Measurements from ENCODE around the gene GSTT2. TPM values are rescaled to one million over a fixed set of nuclear protein-coding genes. Genes with fewer than 3 reads are reported as not detected.

The GSTT2 gene
- total and polyA plus RNA-seq, 2 experiments from 2014 or later = 5.0 to 5.2 TPM

GRCh38 chr22:24005201-24005600 lies 25.3 kb downstream of the GSTT2 start, which contains the start of gene GSTT4:
TSS of gene GSTT4 (minus strand) at chr22:24005453. CDS start at chr22:24005356, 97 bp downstream.
- peak within 1 kb of the TSS; percentile 51 for H3K27ac ChIP-seq
- no peaks in the 10 kb centered on the region for H3K4me1 ChIP-seq (ENCODE audit: low read depth)
- no peak for TF ChIP-seq CTCF (IDR thresholded peaks at IDR 0.05; ENCODE audit: low read depth, low read length)
- no peaks in the 10 kb centered on the region for H3K36me3 ChIP-seq
- DNase-seq (ENCODE audit: low read depth in 1 of 2, low spot score in 1 of 2) = peak; percentile 61 to 74
- H3K27me3 ChIP-seq = no peaks in the 10 kb centered on the region
- H3K9me3 ChIP-seq (ENCODE audit: low read depth) = no peaks in the 10 kb centered on the region
- no peak within 1 kb of the TSS for H3K4me3 ChIP-seq

- H3K27ac ChIP-seq = no peak overlapping the region
- DNase-seq (ENCODE audit: low read depth in 1 of 2, low spot score in 1 of 2) = no peak
- no peaks in the 10 kb centered on the region for H3K27me3 ChIP-seq
- no peak for TF ChIP-seq CTCF (IDR thresholded peaks at IDR 0.05; ENCODE audit: low read depth, low read length)
- no peak overlapping the region for H3K4me3 ChIP-seq
- H3K36me3 ChIP-seq = no peaks in the 10 kb centered on the region
- no peaks in the 10 kb centered on the region for H3K9me3 ChIP-seq (ENCODE audit: low read depth)
- no peaks in the 10 kb centered on the region for H3K4me1 ChIP-seq (ENCODE audit: low read depth)
These were observed 26.4 kb downstream of the GSTT2 start for GRCh38 chr22:24006207-24006913.

DNA sequence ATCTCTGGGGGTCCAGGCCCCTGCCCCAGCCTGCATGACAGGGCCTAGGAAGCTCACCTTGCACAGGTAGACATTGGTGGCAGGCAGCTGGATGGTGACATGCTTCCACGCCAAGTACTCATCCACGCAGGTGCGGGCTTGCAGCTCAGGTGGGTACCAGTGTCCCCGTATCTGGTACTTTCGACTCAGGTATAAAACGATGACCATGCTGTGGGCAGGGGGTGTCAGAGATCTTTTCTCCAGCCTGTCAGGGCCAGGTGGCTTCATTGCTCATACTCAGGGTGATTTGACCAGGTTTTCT lies 26.9 kb downstream of the GSTT2 start:
- no peaks in the 10 kb centered on the region for H3K27me3 ChIP-seq
- H3K36me3 ChIP-seq = no peaks in the 10 kb centered on the region
- H3K9me3 ChIP-seq (ENCODE audit: low read depth) = no peaks in the 10 kb centered on the region
- DNase-seq (ENCODE audit: low read depth in 1 of 2, low spot score in 1 of 2) = no peak
- TF ChIP-seq CTCF (IDR thresholded peaks at IDR 0.05; ENCODE audit: low read depth, low read length) = no peak
- H3K4me3 ChIP-seq = no peak overlapping the region
- H3K4me1 ChIP-seq (ENCODE audit: low read depth) = no peaks in the 10 kb centered on the region
- H3K27ac ChIP-seq = no peak overlapping the region

DNA sequence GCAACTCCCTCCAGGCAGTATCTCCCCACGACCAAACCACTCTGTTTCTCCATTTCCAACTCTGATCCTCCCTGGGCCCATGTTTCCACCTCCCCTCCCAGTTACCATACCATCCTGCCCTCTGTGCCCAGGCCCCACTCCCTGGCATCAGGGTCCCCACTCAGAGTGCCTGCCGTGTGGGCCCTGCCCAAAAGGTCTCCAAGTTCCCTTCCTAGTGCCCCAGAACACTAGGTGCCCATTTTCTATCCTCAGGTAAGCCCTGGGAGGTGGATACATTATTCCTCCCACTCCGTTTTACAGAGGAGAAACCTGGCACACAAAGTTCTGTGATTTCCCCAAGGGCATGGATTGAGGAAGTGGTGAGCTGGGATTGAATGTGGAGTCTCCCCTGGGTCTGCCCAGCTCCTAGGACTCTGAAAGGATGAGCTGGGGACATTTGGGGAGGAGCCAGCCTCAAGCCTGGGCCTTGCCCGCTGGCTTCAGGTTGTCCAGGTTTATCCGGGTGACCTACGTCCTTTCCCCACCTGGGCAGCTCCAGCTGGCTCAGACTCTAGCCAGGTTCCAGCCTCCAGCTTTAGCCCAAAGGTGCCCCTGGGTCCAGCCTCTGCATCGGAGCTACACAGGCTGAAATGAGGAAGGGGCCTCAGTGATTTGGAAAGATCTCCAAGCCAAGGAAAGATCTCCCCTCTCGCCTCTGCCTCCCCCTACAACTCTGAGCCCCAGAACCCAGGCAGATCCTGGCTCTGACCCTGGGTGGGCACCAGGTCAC lies 27.5 kb downstream of the GSTT2 start:
- TF ChIP-seq CTCF (IDR thresholded peaks at IDR 0.05; ENCODE audit: low read depth, low read length) = no peak
- Histone ChIP-seq H3K4me1 (ENCODE audit: low read depth) (peaks cover 6% of the 10 kb centered on the region), H3K9me3 (ENCODE audit: low read depth) (no peaks in the 10 kb centered on the region), H3K36me3 (no peaks in the 10 kb centered on the region), H3K4me3 (no peak overlapping the region), H3K27me3 (no peaks in the 10 kb centered on the region), H3K27ac (no peak overlapping the region)
- DNase-seq (ENCODE audit: low read depth in 1 of 2, low spot score in 1 of 2) = no peak

DNA sequence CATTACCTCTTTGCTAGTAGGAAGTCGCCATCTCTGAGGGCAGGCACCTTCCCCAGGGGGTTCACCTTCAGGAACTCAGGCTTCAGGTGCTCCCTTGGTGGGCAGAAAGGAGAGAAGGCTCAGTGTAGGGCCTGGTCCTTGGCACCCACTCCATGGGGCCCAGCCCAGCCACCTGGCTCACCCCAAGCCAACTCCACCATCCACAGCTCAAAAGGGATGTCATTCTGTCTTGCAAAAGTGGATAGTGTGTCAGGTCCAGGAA lies 28.0 kb downstream of the GSTT2 start:
- Histone ChIP-seq H3K36me3 (no peaks in the 10 kb centered on the region), H3K27ac (no peak overlapping the region), H3K9me3 (ENCODE audit: low read depth) (no peaks in the 10 kb centered on the region), H3K4me1 (ENCODE audit: low read depth) (peaks cover 7% of the 10 kb centered on the region), H3K27me3 (no peaks in the 10 kb centered on the region), H3K4me3 (no peak overlapping the region)
- no peak for DNase-seq (ENCODE audit: low read depth in 1 of 2, low spot score in 1 of 2)
- TF ChIP-seq CTCF (IDR thresholded peaks at IDR 0.05; ENCODE audit: low read depth, low read length) = no peak

Data from cardiac muscle cell (in vitro differentiated cells and primary cell).